Peyer's patch (tissue), 4 donors: Measurements from ENCODE around the gene CEP63. TPM values are rescaled to one million over a fixed set of nuclear protein-coding genes. Genes with fewer than 3 reads are reported as not detected.
"Not testable (repeated sequence)": the region's sequence is repeated elsewhere in the genome, so short reads cannot be mapped to it uniquely, and the experiment has no call there.

Experiments used
- DNase-seq, 3 donors: peaks; one replicate each; pipeline ENCODE4 v3.0.0-alpha.2; 2017 to 2019
- H3K27ac ChIP-seq, 4 donors: fragments of 200-600 bp; sonication (generic); one replicate each; pipeline ENCODE4 v1.5.1; 2016 to 2019
- H3K27me3 ChIP-seq, 2 donors: fragments of 200-600 bp; sonication (generic); one replicate each; pipeline ENCODE4 v1.5.1; 2019
- H3K36me3 ChIP-seq, 3 donors: fragments of 200-600 bp; sonication (generic); one replicate each; pipeline ENCODE4 v1.5.1; 2016 to 2019
- H3K4me1 ChIP-seq, 4 donors: fragments of 200-600 bp; sonication (generic); one replicate each; pipeline ENCODE4 v1.5.1; 2016 to 2019
- H3K4me3 ChIP-seq, 4 donors: fragments of 200-600 bp; sonication (generic); 1 replicate in 3 of 4; 2 replicates in 1 of 4; pipeline ENCODE4 v1.5.1; 2016 to 2019; ENCODE audit warnings: mild to moderate bottlenecking in 1 of 4
- H3K9me3 ChIP-seq, 4 donors: fragments of 200-600 bp; sonication (generic); one replicate each; pipeline ENCODE4 v1.5.1; 2016 to 2019; ENCODE audit warnings: mild to moderate bottlenecking in 1 of 4
- CTCF ChIP-seq, 6 experiments: fragments of 450-650 bp in 4 of 6; fragments of 200-600 bp in 2 of 6; sonication (generic) in 1 of 6; IDR thresholded peaks; one replicate each; pipeline ENCODE4 v1.5.1; 2017 to 2019; ENCODE audit warnings: antibody characterized with exemption in 6 of 6, mild to moderate bottlenecking in 3 of 6, moderate library complexity in 1 of 6
- POLR2A ChIP-seq, 2 donors: fragments of 450-650 bp; IDR thresholded peaks; one replicate each; pipeline ENCODE4 v1.5.1; 2017; ENCODE audit warnings: antibody characterized with exemption in 2 of 2, mild to moderate bottlenecking in 2 of 2, moderate library complexity in 2 of 2
- total RNA-seq, 4 donors: library from RNA; depleted of rRNA; stranded (reverse); fragments of >200 nt; gene quantifications; one replicate each; pipeline ENCODE4 v1.1.0, GENCODE V29; 2016

Gene CEP63
- total RNA-seq, 4 donors from 2014 or later: 13.3 to 67.7 (median 19.6) TPM

GRCh38 chr3:134576426-134576825, 90.6 kb downstream of the CEP63 start:
- TF ChIP-seq POLR2A (IDR thresholded peaks at IDR 0.05) (no peak), CTCF (IDR thresholded peaks at IDR 0.05) (no peak)
- no peak overlapping the region for H3K27ac ChIP-seq
- H3K9me3 ChIP-seq: no peaks in the 10 kb centered on the region
- no peak for DNase-seq
- H3K4me1 ChIP-seq: no peaks in the 10 kb centered on the region
- H3K4me3 ChIP-seq: no peak overlapping the region
- H3K36me3 ChIP-seq: no peaks in the 10 kb centered on the region
- H3K27me3 ChIP-seq: no peaks in the 10 kb centered on the region

GRCh38 chr3:134576831-134577230, 91.0 kb downstream of the CEP63 start:
- Histone ChIP-seq H3K9me3 (no peaks in the 10 kb centered on the region), H3K36me3 (no peaks in the 10 kb centered on the region), H3K4me3 (no peak overlapping the region), H3K27ac (no peak overlapping the region), H3K27me3 (no peaks in the 10 kb centered on the region), H3K4me1 (no peaks in the 10 kb centered on the region)
- TF ChIP-seq CTCF (IDR thresholded peaks at IDR 0.05) (no peak), POLR2A (IDR thresholded peaks at IDR 0.05) (no peak)
- DNase-seq: no peak

- Histone ChIP-seq H3K9me3 (no peaks in the 10 kb centered on the region), H3K4me1 (no peaks in the 10 kb centered on the region), H3K4me3 (no peak overlapping the region), H3K27ac (no peak overlapping the region), H3K27me3 (no peaks in the 10 kb centered on the region), H3K36me3 (no peaks in the 10 kb centered on the region)
- no peak for TF ChIP-seq CTCF (IDR thresholded peaks at IDR 0.05)
- no peak for TF ChIP-seq POLR2A (IDR thresholded peaks at IDR 0.05)
- no peak for DNase-seq
Observed at GRCh38 chr3:134579141-134579665, 93.3 kb downstream of the CEP63 start.

- Histone ChIP-seq H3K4me1 (no peaks in the 10 kb centered on the region), H3K27ac (no peak overlapping the region), H3K36me3 (no peaks in the 10 kb centered on the region), H3K9me3 (no peaks in the 10 kb centered on the region), H3K27me3 (no peaks in the 10 kb centered on the region), H3K4me3 (no peak overlapping the region)
- no peak for TF ChIP-seq POLR2A (IDR thresholded peaks at IDR 0.05)
- TF ChIP-seq CTCF (IDR thresholded peaks at IDR 0.05): no peak
- no peak for DNase-seq
Observed at GRCh38 chr3:134590766-134591165, 104.9 kb downstream of the CEP63 start.

- TF ChIP-seq CTCF (IDR thresholded peaks at IDR 0.05): no peak
- TF ChIP-seq POLR2A (IDR thresholded peaks at IDR 0.05): no peak
- H3K36me3 ChIP-seq: no peaks in the 10 kb centered on the region
- DNase-seq: no peak
- no peaks in the 10 kb centered on the region for H3K27me3 ChIP-seq
- H3K4me3 ChIP-seq: no peak overlapping the region
- no peaks in the 10 kb centered on the region for H3K9me3 ChIP-seq
- H3K27ac ChIP-seq: no peak overlapping the region
- no peaks in the 10 kb centered on the region for H3K4me1 ChIP-seq
Observed at GRCh38 chr3:134592806-134593205, 106.9 kb downstream of the CEP63 start.

GRCh38 chr3:134594331-134594741, 108.5 kb downstream of the CEP63 start:
- DNase-seq: no peak
- Histone ChIP-seq H3K27me3 (no peaks in the 10 kb centered on the region), H3K4me3 (no peak overlapping the region), H3K27ac (no peak overlapping the region), H3K4me1 (no peaks in the 10 kb centered on the region), H3K36me3 (no peaks in the 10 kb centered on the region), H3K9me3 (no peaks in the 10 kb centered on the region)
- TF ChIP-seq POLR2A (IDR thresholded peaks at IDR 0.05) (no peak), CTCF (IDR thresholded peaks at IDR 0.05) (no peak)

- H3K27ac ChIP-seq, H3K4me3 ChIP-seq, H3K27me3 ChIP-seq, H3K4me1 ChIP-seq, H3K36me3 ChIP-seq, H3K9me3 ChIP-seq, DNase-seq: not testable (repeated sequence)
Observed at GRCh38 chr3:134594986-134595385, 109.1 kb downstream of the CEP63 start.
